ENCODE data around the gene HNRNPL.
"Not testable (repeated sequence)": the region's sequence is repeated elsewhere in the genome, so short reads cannot be mapped to it uniquely, and the experiment has no call there.

DNA sequence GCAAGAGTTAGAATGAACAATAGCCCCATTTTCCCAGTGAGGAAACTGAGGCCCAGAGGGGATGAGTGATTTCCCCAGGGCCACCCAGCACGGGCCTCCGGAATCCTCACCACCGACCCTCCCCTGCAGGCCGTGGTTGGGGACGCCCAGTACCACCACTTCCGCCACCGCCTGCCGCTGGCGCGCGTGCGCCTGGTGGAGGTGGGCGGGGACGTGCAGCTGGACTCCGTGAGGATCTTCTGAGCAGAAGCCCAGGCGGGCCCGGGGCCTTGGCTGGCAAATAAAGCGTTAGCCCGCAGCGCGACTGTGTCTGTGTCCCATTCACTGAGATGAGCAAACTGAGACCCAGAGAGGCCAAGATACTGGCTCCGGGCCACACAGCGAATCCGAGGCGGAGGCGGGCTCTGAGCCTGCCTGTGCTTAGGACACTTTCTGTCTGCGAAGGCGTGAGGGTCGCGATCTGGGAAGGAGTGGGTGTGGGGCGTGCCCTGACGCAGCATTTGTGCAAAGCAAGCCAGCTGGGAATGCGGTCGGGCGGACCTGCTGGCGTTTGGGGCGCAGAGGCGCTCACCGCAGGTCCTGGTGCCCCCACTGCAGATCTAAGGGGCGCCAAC is 58.2 kb downstream of the HNRNPL start:
- TF ChIP-seq TAF1 (IDR thresholded peaks at IDR 0.05; ENCODE audit: low read depth); EP300 (conservative IDR thresholded peaks at IDR 0.05; ENCODE audit: poor library complexity, severe bottlenecking); POLR2AphosphoS5 (IDR thresholded peaks at IDR 0.05); MXI1 (conservative IDR thresholded peaks at IDR 0.05; ENCODE audit: poor library complexity, severe bottlenecking); EZH2 (IDR thresholded peaks at IDR 0.05; ENCODE audit: borderline replicate concordance, insufficient read depth, low read length, poor library complexity, severe bottlenecking); RAD21 (conservative IDR thresholded peaks at IDR 0.05): not testable (repeated sequence)
- TF ChIP-seq, protein P1, sequence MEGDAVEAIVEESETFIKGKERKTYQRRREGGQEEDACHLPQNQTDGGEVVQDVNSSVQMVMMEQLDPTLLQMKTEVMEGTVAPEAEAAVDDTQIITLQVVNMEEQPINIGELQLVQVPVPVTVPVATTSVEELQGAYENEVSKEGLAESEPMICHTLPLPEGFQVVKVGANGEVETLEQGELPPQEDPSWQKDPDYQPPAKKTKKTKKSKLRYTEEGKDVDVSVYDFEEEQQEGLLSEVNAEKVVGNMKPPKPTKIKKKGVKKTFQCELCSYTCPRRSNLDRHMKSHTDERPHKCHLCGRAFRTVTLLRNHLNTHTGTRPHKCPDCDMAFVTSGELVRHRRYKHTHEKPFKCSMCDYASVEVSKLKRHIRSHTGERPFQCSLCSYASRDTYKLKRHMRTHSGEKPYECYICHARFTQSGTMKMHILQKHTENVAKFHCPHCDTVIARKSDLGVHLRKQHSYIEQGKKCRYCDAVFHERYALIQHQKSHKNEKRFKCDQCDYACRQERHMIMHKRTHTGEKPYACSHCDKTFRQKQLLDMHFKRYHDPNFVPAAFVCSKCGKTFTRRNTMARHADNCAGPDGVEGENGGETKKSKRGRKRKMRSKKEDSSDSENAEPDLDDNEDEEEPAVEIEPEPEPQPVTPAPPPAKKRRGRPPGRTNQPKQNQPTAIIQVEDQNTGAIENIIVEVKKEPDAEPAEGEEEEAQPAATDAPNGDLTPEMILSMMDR (IDR thresholded peaks at IDR 0.05; ENCODE audit: poor library complexity, severe bottlenecking) = not testable (repeated sequence)
- TF ChIP-seq, protein P2, sequence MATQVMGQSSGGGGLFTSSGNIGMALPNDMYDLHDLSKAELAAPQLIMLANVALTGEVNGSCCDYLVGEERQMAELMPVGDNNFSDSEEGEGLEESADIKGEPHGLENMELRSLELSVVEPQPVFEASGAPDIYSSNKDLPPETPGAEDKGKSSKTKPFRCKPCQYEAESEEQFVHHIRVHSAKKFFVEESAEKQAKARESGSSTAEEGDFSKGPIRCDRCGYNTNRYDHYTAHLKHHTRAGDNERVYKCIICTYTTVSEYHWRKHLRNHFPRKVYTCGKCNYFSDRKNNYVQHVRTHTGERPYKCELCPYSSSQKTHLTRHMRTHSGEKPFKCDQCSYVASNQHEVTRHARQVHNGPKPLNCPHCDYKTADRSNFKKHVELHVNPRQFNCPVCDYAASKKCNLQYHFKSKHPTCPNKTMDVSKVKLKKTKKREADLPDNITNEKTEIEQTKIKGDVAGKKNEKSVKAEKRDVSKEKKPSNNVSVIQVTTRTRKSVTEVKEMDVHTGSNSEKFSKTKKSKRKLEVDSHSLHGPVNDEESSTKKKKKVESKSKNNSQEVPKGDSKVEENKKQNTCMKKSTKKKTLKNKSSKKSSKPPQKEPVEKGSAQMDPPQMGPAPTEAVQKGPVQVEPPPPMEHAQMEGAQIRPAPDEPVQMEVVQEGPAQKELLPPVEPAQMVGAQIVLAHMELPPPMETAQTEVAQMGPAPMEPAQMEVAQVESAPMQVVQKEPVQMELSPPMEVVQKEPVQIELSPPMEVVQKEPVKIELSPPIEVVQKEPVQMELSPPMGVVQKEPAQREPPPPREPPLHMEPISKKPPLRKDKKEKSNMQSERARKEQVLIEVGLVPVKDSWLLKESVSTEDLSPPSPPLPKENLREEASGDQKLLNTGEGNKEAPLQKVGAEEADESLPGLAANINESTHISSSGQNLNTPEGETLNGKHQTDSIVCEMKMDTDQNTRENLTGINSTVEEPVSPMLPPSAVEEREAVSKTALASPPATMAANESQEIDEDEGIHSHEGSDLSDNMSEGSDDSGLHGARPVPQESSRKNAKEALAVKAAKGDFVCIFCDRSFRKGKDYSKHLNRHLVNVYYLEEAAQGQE (IDR thresholded peaks at IDR 0.05; ENCODE audit: borderline replicate concordance) = not testable (repeated sequence)

Data from neural cell (in vitro differentiated cells).